ENCODE results near the gene JOSD2. TPM values are rescaled to one million over a fixed set of nuclear protein-coding genes. Genes with fewer than 3 reads are reported as not detected.

The JOSD2 gene
- total RNA-seq, 1 donor from 2014 or later, result 21.0 TPM

DNA sequence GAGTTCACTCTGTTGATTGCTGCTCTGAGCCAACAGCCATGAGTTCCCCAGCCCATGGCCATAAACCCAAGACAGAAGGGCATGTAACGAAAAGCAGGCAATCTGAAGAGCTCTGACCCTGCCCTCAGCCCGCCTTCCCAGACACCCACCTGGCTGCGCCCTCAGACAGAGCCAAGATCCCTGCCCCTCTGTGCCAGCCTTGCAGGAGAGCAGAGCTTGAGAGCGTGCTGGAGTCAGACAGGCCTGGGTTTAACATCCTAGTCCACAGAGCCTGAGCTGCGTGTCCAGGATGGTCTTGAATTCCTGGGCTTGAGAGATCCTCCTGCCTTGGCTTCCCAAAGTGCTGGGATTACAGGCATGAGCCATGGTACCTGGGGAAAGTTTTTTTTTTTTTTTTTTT is 53.7 kb downstream of the JOSD2 start:
- no peak for DNase-seq (ENCODE audit: low read depth in 2 of 2)

Other genes starting within 250 kb of the JOSD2 start
- gene KCNC3, start 181.8 kb downstream of the JOSD2 start, total RNA-seq, result 0.22 and 0.40 TPM in 2 replicates
- gene NAPSA, start 145.6 kb downstream of the JOSD2 start, total RNA-seq, result under 0.01 TPM in 1 of 2 replicates, not detected in the other
- 35.5 and 66.7 TPM in 2 replicates for gene NR1H2, start 134.7 kb downstream of the JOSD2 start, total RNA-seq
- gene POLD1, start 126.8 kb downstream of the JOSD2 start, total RNA-seq, result 38.1 and 39.5 TPM in 2 replicates
- not detected in 2 replicates for gene SPIB, start 92.3 kb downstream of the JOSD2 start, total RNA-seq
- gene MYBPC2, start 78.3 kb downstream of the JOSD2 start, total RNA-seq, result not detected in 2 replicates
- 25.7 and 46.0 TPM in 2 replicates for gene EMC10, start 34.7 kb downstream of the JOSD2 start, total RNA-seq
- under 0.01 and 0.20 TPM in 2 replicates for gene GARIN5A, start 34.3 kb downstream of the JOSD2 start, total RNA-seq
- gene ASPDH, start 2.7 kb upstream of the JOSD2 start, total RNA-seq, result not detected in 2 replicates
- under 0.01 TPM in 1 of 2 replicates, not detected in the other for gene LRRC4B, start 57.2 kb upstream of the JOSD2 start, total RNA-seq
- gene SYT3, start 128.7 kb upstream of the JOSD2 start, total RNA-seq, result under 0.01 TPM in 2 replicates
- 0.65 TPM in 1 of 2 replicates, not detected in the other for gene C19orf81, start 138.3 kb upstream of the JOSD2 start, total RNA-seq
- gene SHANK1, start 208.6 kb upstream of the JOSD2 start, total RNA-seq, result 0.22 TPM in 1 of 2 replicates, not detected in the other
- 0.40 and 2.6 TPM in 2 replicates for gene CLEC11A, start 212.2 kb upstream of the JOSD2 start, total RNA-seq

Measured in lung microvascular endothelial cell (primary cell).